Activated gamma-delta T cell (primary cell): ENCODE data around the gene CUTA.

ENCODE experiments used
- DNase-seq: peaks from one replicate; lab custom pipeline; 2025; lab: John Stamatoyannopoulos, UW

Gene CUTA

GRCh38 chr6:33439956-33440648, 22.2 kb upstream of the CUTA start:
- no peak for DNase-seq

- DNase-seq, result no peak
Measured at GRCh38 chr6:33438978-33439594, 21.2 kb upstream of the CUTA start.

GRCh38 chr6:33437666-33438065, 19.8 kb upstream of the CUTA start:
- DNase-seq, result no peak

- no peak for DNase-seq
Measured at GRCh38 chr6:33434961-33435360, 17.1 kb upstream of the CUTA start.

GRCh38 chr6:33433544-33434191, 15.8 kb upstream of the CUTA start:
- no peak for DNase-seq

- DNase-seq, result no peak
Measured at GRCh38 chr6:33433001-33433543, 15.2 kb upstream of the CUTA start.

GRCh38 chr6:33432546-33432945, 14.6 kb upstream of the CUTA start:
- DNase-seq, result no peak

GRCh38 chr6:33431880-33432541, 14.1 kb upstream of the CUTA start:
- DNase-seq, result no peak

GRCh38 chr6:33430991-33431879, 13.3 kb upstream of the CUTA start:
- DNase-seq, result peak; percentile 71

- no peak for DNase-seq
Measured at GRCh38 chr6:33430334-33430733, 12.4 kb upstream of the CUTA start.

GRCh38 chr6:33429750-33430052, 11.8 kb upstream of the CUTA start:
- DNase-seq, result no peak

GRCh38 chr6:33428966-33429749, 11.3 kb upstream of the CUTA start:
- no peak for DNase-seq

GRCh38 chr6:33428224-33428965, 10.5 kb upstream of the CUTA start:
- DNase-seq, result no peak

GRCh38 chr6:33427585-33428223, 9.8 kb upstream of the CUTA start:
- peak; percentile 69 for DNase-seq

- no peak for DNase-seq
Measured at GRCh38 chr6:33426590-33427511, 8.9 kb upstream of the CUTA start.

- DNase-seq, result peak; percentile 65
Measured at GRCh38 chr6:33425668-33426577, 8.0 kb upstream of the CUTA start.
